Coronary artery (tissue), 2 donors: ENCODE results near the gene PRR5L.

Experiments
- DNase-seq: peaks from one replicate; pipeline ENCODE4 v3.0.0-alpha.2; 2017; ENCODE audit warnings: low spot score
- H3K27ac ChIP-seq, 2 donors: fragments of 200-600 bp; sonication (generic); one replicate each; pipeline ENCODE4 v1.5.1; 2016 to 2019
- H3K4me3 ChIP-seq: fragments of 200-600 bp; sonication (generic); 2 replicates; pipeline ENCODE4 v1.5.1; 2016; ENCODE audit warnings: mild to moderate bottlenecking, moderate library complexity
- TF ChIP-seq, protein P1 (sequence below): fragments of 200-600 bp; sonication (generic); IDR thresholded peaks from one replicate; pipeline ENCODE4 v1.5.1; 2019; ENCODE audit warnings: antibody characterized with exemption

Gene PRR5L

DNA sequence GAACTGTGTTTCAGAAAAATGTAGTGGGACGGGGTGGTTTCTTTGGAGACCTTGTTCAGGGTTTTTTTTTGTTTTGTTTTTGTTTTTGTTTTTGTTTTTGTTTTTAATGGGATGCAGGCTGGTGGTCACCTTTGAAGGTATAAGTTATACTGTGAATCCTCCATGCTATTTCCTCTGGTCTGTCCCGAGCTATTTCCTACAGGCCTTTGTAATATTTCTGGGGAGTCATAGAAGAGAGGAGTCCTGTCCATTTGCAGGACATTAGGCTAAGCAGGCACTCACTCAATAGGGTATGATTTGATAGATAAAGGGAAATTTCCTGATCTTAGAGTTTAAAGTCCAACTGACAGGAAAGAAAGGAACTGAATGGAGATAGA, 136.0 kb downstream of the PRR5L start:
- TF ChIP-seq, protein P1, sequence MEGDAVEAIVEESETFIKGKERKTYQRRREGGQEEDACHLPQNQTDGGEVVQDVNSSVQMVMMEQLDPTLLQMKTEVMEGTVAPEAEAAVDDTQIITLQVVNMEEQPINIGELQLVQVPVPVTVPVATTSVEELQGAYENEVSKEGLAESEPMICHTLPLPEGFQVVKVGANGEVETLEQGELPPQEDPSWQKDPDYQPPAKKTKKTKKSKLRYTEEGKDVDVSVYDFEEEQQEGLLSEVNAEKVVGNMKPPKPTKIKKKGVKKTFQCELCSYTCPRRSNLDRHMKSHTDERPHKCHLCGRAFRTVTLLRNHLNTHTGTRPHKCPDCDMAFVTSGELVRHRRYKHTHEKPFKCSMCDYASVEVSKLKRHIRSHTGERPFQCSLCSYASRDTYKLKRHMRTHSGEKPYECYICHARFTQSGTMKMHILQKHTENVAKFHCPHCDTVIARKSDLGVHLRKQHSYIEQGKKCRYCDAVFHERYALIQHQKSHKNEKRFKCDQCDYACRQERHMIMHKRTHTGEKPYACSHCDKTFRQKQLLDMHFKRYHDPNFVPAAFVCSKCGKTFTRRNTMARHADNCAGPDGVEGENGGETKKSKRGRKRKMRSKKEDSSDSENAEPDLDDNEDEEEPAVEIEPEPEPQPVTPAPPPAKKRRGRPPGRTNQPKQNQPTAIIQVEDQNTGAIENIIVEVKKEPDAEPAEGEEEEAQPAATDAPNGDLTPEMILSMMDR: no peak
- no peak overlapping the region for H3K4me3 ChIP-seq
- no peak overlapping the region for H3K27ac ChIP-seq
- no peak for DNase-seq

DNA sequence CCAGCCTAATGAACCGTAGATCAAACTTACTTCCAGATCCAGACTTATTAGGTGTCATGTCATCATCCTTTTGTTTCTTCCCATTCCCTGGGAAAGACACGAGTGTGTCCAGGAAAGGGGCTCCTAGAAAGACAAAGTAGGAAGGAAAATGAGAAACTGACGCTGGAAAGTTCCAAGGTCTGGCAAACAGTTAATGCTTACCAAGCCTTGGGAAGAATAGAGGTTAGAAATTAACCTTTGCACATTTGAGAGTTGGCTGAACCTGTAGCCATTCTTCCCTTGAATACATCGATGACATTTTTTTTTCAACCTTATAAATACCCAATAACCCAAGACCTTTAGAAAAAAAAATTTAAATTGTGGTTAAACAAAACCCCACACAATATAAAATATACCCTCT, 136.7 kb downstream of the PRR5L start:
- Histone ChIP-seq H3K27ac (no peak overlapping the region), H3K4me3 (no peak overlapping the region)
- TF ChIP-seq, protein P1: no peak
- no peak for DNase-seq

DNA sequence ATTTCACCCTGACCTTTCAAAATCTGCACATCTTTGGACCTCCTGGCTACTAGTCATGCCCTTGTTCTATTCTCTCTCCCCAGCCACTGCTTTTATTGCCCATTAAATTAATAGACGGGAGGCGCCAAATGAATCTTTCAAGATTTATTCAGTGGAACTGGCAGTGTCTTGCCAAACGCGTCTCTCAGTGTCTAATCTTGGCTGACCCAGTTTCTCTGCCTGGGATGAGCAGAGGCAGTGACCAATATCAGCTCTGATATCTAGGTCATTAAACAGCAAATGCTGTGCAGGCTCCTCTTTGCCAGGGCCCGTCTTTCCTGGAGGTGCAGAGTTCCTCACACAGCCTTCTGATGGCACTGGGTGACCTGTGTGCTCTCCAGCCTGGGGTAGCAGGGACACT, 140.0 kb downstream of the PRR5L start:
- Histone ChIP-seq H3K4me3 (no peak overlapping the region), H3K27ac (no peak overlapping the region)
- DNase-seq: no peak
- TF ChIP-seq, protein P1: no peak

GRCh38 chr11:36436589-36436988, 140.5 kb downstream of the PRR5L start:
- Histone ChIP-seq H3K27ac (no peak overlapping the region), H3K4me3 (no peak overlapping the region)
- no peak for DNase-seq
- TF ChIP-seq, protein P1: no peak

DNA sequence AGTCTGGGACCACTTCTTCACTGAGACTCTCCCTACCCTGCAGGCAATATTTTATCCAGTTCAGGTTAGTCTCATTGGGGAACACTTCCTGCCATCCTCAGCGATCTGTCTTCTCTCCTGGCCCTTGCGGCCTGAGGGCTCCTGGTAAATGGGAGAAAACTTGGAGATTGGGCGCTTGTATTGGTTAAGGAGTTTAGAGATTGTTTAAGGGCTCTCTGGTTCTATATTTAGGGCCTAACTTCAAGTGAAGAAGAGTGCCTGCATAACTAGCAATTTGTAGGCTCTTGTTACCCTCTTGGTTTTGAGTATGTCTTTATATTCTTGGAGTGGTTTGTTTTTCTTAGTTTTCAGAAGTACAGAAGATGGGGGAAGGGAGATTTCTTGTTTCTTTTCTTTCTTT, 141.3 kb downstream of the PRR5L start:
- TF ChIP-seq, protein P1: no peak
- Histone ChIP-seq H3K4me3 (no peak overlapping the region), H3K27ac (no peak overlapping the region)
- DNase-seq: no peak

GRCh38 chr11:36438126-36438525, 142.0 kb downstream of the PRR5L start:
- no peak for DNase-seq
- no peak overlapping the region for H3K4me3 ChIP-seq
- no peak overlapping the region for H3K27ac ChIP-seq
- TF ChIP-seq, protein P1: no peak

DNA sequence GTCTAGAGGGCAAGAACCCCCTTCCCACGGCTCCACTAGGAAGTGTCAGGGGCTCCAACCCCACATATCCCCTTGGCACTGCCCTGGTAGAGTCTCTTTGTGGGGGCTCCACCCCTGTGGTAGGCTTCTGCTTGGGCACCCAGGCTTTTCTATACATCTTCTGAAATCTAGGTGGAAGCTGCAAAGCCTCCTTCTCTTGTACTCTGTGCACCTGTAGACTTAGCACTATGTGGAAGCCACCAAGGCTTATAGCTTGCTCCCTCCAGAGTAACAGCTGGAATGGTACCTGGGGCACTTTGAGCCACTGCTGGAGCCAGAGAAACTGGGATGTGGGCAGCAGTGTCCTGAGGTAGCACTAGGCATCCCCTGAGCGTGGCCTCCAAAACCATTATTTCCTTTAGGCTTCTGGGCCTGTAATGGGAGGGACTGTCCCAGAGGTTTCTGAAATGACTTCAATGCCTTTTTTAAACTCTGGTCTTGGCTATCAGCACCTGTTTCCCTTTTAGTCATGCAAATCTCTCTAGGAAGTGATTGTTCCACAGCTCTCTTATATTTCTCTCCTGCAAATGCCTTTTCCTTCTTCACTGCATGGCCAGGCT, 145.6 kb downstream of the PRR5L start:
- TF ChIP-seq, protein P1: no peak
- Histone ChIP-seq H3K4me3 (no peak overlapping the region), H3K27ac (no peak overlapping the region)
- DNase-seq: no peak
